8988T (cell line): ENCODE data around the gene STXBP1.
"Not testable (repeated sequence)": the region's sequence is repeated elsewhere in the genome, so short reads cannot be mapped to it uniquely, and the experiment has no call there.

Source experiments
- DNase-seq: peaks from one replicate; pipeline ENCODE4 v3.0.0; 2011

The STXBP1 gene

GRCh38 chr9:127621339-127621970 lies 9.4 kb downstream of the STXBP1 start:
- DNase-seq, result not testable (repeated sequence)

GRCh38 chr9:127626752-127627493 lies 14.8 kb downstream of the STXBP1 start:
- DNase-seq, result no peak

DNA sequence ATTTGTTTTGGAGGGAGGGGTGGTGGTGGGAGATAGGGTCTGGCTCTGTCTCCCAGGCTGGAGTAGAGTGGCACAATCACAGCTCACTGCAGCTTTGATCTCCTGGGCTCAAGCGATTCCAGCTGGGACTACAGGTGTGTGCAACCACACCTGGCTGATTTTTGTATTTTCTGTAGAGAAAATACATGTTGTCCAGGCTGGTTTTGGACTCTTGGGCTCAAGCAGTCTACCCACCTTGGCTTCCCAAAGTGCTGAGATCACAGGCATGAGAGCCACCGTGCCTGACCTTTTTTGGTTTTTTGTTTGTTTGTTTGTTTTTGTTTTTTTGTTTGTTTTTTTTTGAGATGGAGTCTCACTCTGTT lies 15.4 kb downstream of the STXBP1 start:
- no peak for DNase-seq

DNA sequence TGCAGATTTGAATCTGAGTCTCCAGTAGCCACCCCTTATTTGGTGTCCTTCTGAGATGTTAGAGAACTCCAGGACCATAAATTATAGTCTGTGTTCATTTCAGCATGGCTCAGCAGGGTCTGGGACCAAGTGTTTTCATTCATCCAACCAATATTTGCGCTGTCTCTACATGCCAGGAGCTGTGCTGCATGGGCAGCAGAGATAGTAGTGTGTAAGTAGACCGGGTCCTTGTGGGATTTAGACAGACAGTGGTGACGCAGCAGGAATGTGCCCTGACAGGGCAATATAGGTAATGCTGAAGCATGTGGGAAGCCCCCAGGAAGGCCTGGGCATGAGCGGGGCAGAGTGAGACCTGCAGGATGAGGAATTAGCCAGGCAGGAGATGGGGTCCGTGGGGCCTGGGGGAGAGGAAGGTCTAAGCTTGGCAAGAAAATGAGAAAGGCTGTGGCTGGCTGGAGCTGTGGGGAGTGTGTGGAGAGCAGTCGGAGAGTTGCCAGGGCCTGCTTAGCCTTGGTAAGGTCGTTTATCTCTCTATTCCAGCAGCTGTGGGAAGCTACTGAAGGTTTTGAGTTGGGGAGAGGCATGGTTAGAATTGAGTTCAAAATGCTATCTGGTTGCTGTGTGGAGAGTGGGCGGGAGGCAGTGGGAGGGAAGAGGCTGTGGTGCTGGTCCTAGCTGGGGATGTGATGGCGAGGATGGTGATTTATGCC lies 16.8 kb downstream of the STXBP1 start:
- DNase-seq, result no peak

DNA sequence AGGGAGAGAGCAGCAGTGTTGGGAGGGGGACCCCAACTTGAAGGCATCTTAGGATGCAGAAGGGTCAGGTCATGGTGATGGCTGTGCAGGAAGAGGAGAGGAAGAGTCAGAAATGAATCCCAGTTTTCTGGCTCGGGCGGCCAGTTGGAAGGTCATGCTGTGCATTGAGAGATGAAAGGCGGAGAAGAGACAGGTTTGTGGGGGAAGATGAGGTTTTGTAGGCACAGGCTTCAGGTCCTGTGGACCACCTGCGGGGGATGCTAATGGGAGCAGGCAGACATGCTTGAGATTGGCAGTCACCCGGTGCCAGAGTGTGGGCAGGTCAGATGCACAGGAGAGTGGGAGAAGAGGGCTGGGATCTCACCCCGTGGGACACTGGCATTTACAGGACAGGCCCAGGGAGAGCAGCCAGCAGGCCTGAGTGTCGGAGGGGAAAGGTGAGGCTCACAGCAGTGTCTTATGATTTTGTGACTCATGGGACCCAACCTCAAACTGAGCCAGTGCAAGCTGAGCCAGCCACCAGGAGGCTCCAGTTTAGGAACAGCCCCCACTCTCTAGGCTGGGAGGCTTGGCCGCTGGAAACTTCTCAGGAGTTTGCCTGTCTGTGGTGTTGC lies 17.5 kb downstream of the STXBP1 start:
- no peak for DNase-seq

DNA sequence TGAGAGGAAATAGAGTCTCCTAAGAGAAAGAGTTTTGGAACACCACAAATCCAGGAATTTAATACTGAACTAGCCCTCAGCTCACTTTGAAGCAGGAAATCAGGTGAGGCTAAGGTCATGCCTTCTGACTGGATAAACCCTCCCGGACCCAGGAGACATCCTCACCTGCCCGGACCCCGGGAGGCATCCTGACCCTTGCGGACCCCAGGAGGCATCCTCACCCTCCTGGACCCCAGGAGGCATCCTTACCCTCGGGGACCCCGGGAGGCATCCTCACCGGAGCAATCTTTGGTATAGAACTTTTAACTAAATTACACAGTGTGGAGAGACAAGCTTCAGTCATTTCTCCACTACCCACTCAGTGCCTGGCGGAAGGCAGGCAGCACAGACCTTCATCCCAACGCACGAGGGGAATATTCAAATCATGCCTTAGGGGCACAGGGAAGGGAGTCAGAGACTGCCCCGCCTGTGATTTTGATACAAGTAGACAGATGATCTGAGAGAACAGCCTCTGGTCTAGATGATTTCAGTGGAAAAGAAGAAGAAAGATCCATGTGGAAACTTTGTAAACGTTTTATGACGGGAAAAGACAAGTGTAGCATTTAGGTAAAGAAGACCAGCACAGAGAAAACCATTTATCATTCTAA lies 21.3 kb downstream of the STXBP1 start:
- DNase-seq, result no peak

- DNase-seq, result no peak
Measured at GRCh38 chr9:127634021-127634420, 21.9 kb downstream of the STXBP1 start.

- no peak for DNase-seq
Measured at GRCh38 chr9:127634698-127635097, 22.6 kb downstream of the STXBP1 start.

DNA sequence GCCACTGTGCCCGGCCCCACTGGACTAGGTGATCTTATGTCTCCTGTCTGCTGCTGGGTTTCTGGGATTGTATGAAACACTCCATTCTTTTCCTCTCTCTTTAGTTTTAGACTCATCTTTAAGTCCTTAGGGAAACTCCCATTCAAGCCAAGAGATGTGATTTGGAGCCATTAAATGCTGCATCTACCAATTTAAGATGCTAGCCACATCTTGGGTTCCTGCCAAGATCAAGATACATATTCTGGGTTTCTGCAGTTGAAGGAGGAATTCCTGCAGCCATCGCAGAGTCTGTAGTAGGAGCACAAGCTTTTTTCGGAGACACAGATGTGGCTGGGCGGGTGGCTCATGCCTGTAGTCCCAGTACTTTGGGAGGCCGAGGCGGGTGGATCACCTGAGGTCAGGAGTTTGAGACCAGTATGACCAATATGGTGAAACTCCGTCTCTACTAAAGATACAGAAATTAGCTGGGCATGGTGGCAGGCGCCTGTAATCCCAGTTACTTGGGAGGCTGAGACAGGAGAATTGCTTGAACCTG lies 23.2 kb downstream of the STXBP1 start:
- DNase-seq, result no peak

DNA sequence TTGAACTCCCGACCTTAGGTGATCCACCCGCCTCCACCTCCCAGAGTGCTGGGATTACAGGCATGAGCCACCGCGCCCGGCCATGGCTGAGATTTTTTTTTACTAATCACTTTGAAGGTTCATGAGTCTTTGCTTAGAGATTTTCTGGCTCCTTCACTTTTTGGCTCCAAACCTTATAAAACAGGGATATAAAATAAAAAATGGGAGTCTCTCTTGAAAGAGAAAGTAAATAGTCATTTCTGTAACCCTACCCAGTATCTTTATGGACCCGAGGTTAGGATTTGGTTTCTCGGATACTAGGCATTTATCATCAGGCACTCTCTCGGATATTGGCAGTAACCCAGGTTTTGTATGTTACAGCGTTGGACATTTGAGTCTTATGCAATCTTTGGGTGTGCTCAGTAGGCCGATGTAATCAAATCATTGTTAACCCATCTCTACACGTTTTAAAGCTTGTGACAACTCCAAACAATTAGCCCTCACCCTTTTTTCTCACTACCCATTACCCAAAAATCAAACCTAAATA lies 25.3 kb downstream of the STXBP1 start:
- no peak for DNase-seq

GRCh38 chr9:127640908-127641545 lies 28.9 kb downstream of the STXBP1 start:
- no peak for DNase-seq

GRCh38 chr9:127642082-127642740 lies 30.1 kb downstream of the STXBP1 start:
- no peak for DNase-seq

GRCh38 chr9:127644146-127644827 lies 32.2 kb downstream of the STXBP1 start:
- DNase-seq, result no peak

- no peak for DNase-seq
Measured at GRCh38 chr9:127644943-127645342, 32.9 kb downstream of the STXBP1 start.

- no peak for DNase-seq
Measured at GRCh38 chr9:127647451-127647850, 35.4 kb downstream of the STXBP1 start.

DNA sequence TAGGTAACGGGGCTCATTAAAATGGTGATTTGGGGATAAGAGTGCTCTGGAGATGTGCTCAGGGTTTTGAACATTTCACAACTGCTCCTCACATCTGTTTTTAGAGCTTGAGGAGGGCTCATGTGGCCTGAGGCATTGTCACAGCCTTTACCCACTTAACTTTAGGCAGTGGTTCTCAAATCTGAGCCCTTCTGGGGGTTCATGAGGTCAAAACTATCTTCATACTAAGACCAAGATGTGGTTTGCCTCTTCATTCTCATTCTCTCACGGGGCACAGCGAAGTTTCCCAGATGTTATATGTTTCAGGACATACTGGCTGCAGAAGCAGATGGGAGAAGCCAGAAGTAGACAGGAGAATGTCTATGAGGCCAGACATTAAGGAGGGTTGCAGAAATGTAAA lies 38.4 kb downstream of the STXBP1 start:
- no peak for DNase-seq

- DNase-seq, result no peak
Measured at GRCh38 chr9:127651697-127652610, 39.9 kb downstream of the STXBP1 start.

- no peak for DNase-seq
Measured at GRCh38 chr9:127652733-127653132, 40.7 kb downstream of the STXBP1 start.

GRCh38 chr9:127654619-127655018 lies 42.5 kb downstream of the STXBP1 start:
- no peak for DNase-seq

DNA sequence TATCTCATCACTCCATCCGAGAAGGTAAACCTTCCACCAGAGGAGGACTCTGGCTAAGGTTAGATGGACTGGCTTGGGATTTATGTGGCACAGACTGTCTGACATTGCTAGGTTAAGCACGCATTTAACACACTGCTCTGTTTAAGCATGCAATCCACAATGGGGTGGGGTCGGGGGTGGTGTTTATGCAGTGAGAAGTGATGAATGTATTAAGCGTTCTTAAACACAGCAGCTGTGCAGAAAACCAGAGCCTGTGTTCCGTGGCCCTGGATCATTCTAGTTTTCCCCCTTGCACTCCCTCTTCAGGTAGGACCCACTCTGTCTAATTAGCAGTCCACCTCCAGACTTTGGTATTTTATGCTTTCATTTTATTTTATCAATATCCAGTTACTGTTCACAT lies 46.4 kb downstream of the STXBP1 start:
- DNase-seq, result no peak
